PC-3 (cell line): ENCODE measurements around the gene LCN6.
"Not testable (repeated sequence)": the region's sequence is repeated elsewhere in the genome, so short reads cannot be mapped to it uniquely, and the experiment has no call there.

Source experiments
- CTCF ChIP-seq: fragments of 300-600 bp; sonication (generic); conservative IDR thresholded peaks from 2 replicates; pipeline ENCODE4 v1.5.1; 2017; ENCODE audit warnings: antibody characterized with exemption, low read depth, mild to moderate bottlenecking, low read length
- EZH2 ChIP-seq: fragments of 300-600 bp; sonication (generic); IDR thresholded peaks from one replicate; pipeline ENCODE4 v1.6.1; 2017; ENCODE audit warnings: antibody characterized with exemption, mild to moderate bottlenecking, low read length; ENCODE audit not compliant: unreplicated experiment
- EZH2phosphoT487 ChIP-seq: fragments of 300-600 bp; sonication (generic); IDR thresholded peaks from 2 replicates; pipeline ENCODE4 v1.6.1; 2018; ENCODE audit warnings: mild to moderate bottlenecking, antibody characterized with exemption, low read length, borderline replicate concordance

- not testable (repeated sequence) for TF ChIP-seq CTCF, EZH2, EZH2phosphoT487
Measured at GRCh38 chr9:136711219-136711648, 37.1 kb downstream of the LCN6 start.
